MM.1S (cell line): ENCODE data around the gene PORCN.

ENCODE experiments used
- DNase-seq: peaks from one replicate; pipeline ENCODE4 v3.0.0-alpha.2; 2015
- H2AFZ ChIP-seq: fragments of 300-600 bp; sonication (generic); 2 replicates; pipeline ENCODE4 v1.6.0; 2016; ENCODE audit warnings: antibody characterized with exemption, low read length
- H3F3A ChIP-seq: fragments of 300-600 bp; sonication (generic); 2 replicates; pipeline ENCODE4 v1.6.1; 2016; ENCODE audit warnings: mild to moderate bottlenecking, antibody characterized with exemption, low read length, moderate library complexity, mixed read lengths; ENCODE audit not compliant: insufficient read depth
- H3K27ac ChIP-seq: fragments of 300-600 bp; sonication (generic); 2 replicates; pipeline ENCODE4 v1.5.1; 2016; ENCODE audit warnings: mild to moderate bottlenecking, low read length
- H3K27me3 ChIP-seq: fragments of 300-600 bp; sonication (generic); replicated peaks from 2 replicates; pipeline ENCODE4 v1.6.0; 2016; ENCODE audit warnings: low read length; ENCODE audit not compliant: insufficient read depth
- H3K36me3 ChIP-seq: fragments of 300-600 bp; sonication (generic); replicated peaks from 2 replicates; pipeline ENCODE4 v1.6.1; 2016; ENCODE audit warnings: mild to moderate bottlenecking, low read length, mixed read lengths; ENCODE audit not compliant: insufficient read depth
- H3K4me1 ChIP-seq: fragments of 300-600 bp; sonication (generic); 2 replicates; pipeline ENCODE4 v1.6.1; 2016; ENCODE audit warnings: low read length, mixed read lengths
- H3K4me2 ChIP-seq: fragments of 300-600 bp; sonication (generic); 2 replicates; pipeline ENCODE4 v1.6.0; 2016; ENCODE audit warnings: low read depth, low read length
- H3K4me3 ChIP-seq: fragments of 300-600 bp; sonication (generic); 2 replicates; pipeline ENCODE4 v1.5.1; 2016; ENCODE audit warnings: low read length, mixed read lengths
- H3K79me2 ChIP-seq: fragments of 300-600 bp; sonication (generic); 2 replicates; pipeline ENCODE4 v1.6.1; 2016; ENCODE audit warnings: mixed run types, low read length, mixed read lengths
- H3K9ac ChIP-seq: fragments of 300-600 bp; sonication (generic); 2 replicates; pipeline ENCODE4 v1.6.1; 2016; ENCODE audit warnings: low read length, mixed read lengths
- H3K9me2 ChIP-seq: fragments of 300-600 bp; sonication (generic); replicated peaks from 2 replicates; pipeline ENCODE4 v1.6.1; 2016; ENCODE audit warnings: mild to moderate bottlenecking, low read length, mixed read lengths; ENCODE audit not compliant: insufficient read depth
- H3K9me3 ChIP-seq: fragments of 300-600 bp; sonication (generic); replicated peaks from 2 replicates; pipeline ENCODE4 v1.6.1; 2016; ENCODE audit warnings: mild to moderate bottlenecking, low read length, mixed read lengths; ENCODE audit not compliant: insufficient read depth
- H4K20me1 ChIP-seq: fragments of 300-600 bp; sonication (generic); 2 replicates; pipeline ENCODE4 v1.6.1; 2016; ENCODE audit warnings: mild to moderate bottlenecking, low read length, moderate library complexity, mixed read lengths; ENCODE audit not compliant: insufficient read depth
- CTCF ChIP-seq: fragments of 300-600 bp; sonication (generic); IDR thresholded peaks from 2 replicates; pipeline ENCODE4 v1.5.1; 2016; ENCODE audit warnings: antibody characterized with exemption, low read length, mixed read lengths
- EZH2 ChIP-seq: fragments of 300-600 bp; sonication (generic); optimal IDR thresholded peaks from 2 replicates; pipeline ENCODE3; 2017; ENCODE audit warnings: low read depth, mild to moderate bottlenecking, antibody characterized with exemption, low read length, mixed read lengths
- EZH2phosphoT487 ChIP-seq: fragments of 300-600 bp; sonication (generic); IDR thresholded peaks from 2 replicates; pipeline ENCODE4 v1.6.1; 2018; ENCODE audit warnings: antibody characterized with exemption, low read length

PORCN gene

GRCh38 chrX:48497871-48498270 is 10.9 kb upstream of the PORCN start:
- Histone ChIP-seq H3K4me1 (no peaks in the 10 kb centered on the region), H3K4me2 (no peak overlapping the region), H4K20me1 (no peaks in the 10 kb centered on the region), H3K27me3 (no peaks in the 10 kb centered on the region), H3F3A (no peaks in the 10 kb centered on the region), H2AFZ (no peak overlapping the region), H3K9me3 (no peaks in the 10 kb centered on the region), H3K36me3 (no peaks in the 10 kb centered on the region), H3K9me2 (no peaks in the 10 kb centered on the region), H3K9ac (no peak overlapping the region), H3K79me2 (no peaks in the 10 kb centered on the region), H3K4me3 (no peak overlapping the region), H3K27ac (no peak overlapping the region)
- TF ChIP-seq CTCF (no peak), EZH2phosphoT487 (no peak), EZH2 (no peak)
- no peak for DNase-seq

- Histone ChIP-seq H3K27me3 (no peaks in the 10 kb centered on the region), H3K9ac (no peak overlapping the region), H3K4me2 (no peak overlapping the region), H3K4me3 (no peak overlapping the region), H3K9me3 (no peaks in the 10 kb centered on the region), H3K79me2 (no peaks in the 10 kb centered on the region), H2AFZ (no peak overlapping the region), H3K36me3 (no peaks in the 10 kb centered on the region), H3K4me1 (no peaks in the 10 kb centered on the region), H3K9me2 (no peaks in the 10 kb centered on the region), H3F3A (no peaks in the 10 kb centered on the region), H3K27ac (no peak overlapping the region), H4K20me1 (no peaks in the 10 kb centered on the region)
- no peak for DNase-seq
- no peak for TF ChIP-seq CTCF
- no peak for TF ChIP-seq EZH2phosphoT487
- no peak for TF ChIP-seq EZH2
These were observed 10.4 kb upstream of the PORCN start for GRCh38 chrX:48498374-48498809.

DNA sequence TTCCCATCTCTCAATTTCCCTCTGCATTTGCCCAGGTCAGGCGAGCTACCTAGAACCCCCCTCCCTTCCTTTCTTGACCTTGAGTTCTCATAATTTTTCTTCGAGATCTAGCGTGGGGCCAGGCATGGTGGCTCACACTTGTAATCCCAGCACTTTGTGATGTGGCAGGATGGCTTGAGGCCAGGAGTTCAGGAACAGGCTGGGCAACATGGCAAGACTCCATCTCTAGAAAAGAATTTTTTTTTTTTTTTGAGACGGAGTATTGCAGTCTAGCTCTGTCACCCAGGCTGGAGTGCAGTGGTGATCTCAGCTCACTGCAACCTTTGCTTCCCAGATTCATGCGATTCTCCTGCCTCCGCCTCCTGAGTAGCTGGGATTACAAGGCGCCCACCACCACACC is 4.5 kb upstream of the PORCN start:
- Histone ChIP-seq H3K9me2 (no peaks in the 10 kb centered on the region), H3K79me2 (no peaks in the 10 kb centered on the region), H3K27ac (no peak overlapping the region), H3K4me1 (no peaks in the 10 kb centered on the region), H4K20me1 (no peaks in the 10 kb centered on the region), H3K27me3 (no peaks in the 10 kb centered on the region), H3K9me3 (no peaks in the 10 kb centered on the region), H3K4me2 (no peak overlapping the region), H3F3A (no peaks in the 10 kb centered on the region), H3K9ac (no peak overlapping the region), H3K36me3 (no peaks in the 10 kb centered on the region), H3K4me3 (no peak overlapping the region), H2AFZ (no peak overlapping the region)
- TF ChIP-seq EZH2phosphoT487, result no peak
- TF ChIP-seq CTCF, result no peak
- TF ChIP-seq EZH2, result no peak
- no peak for DNase-seq

- H3K4me2 ChIP-seq, result no peak overlapping the region
- no peaks in the 10 kb centered on the region for H3K79me2 ChIP-seq
- no peak for DNase-seq
These were observed 3.3 kb upstream of the PORCN start for GRCh38 chrX:48505481-48505880.

More at GRCh38 chrX:48505481-48505880, 3.3 kb upstream of the PORCN start:
- TF ChIP-seq CTCF, result no peak
- TF ChIP-seq EZH2phosphoT487, result no peak
- TF ChIP-seq EZH2, result no peak
- Histone ChIP-seq H3F3A (no peaks in the 10 kb centered on the region), H3K4me1 (no peaks in the 10 kb centered on the region), H2AFZ (no peak overlapping the region), H3K27me3 (no peaks in the 10 kb centered on the region), H3K27ac (no peak overlapping the region), H4K20me1 (no peaks in the 10 kb centered on the region), H3K9me3 (no peaks in the 10 kb centered on the region), H3K9ac (no peak overlapping the region), H3K4me3 (no peak overlapping the region), H3K36me3 (no peaks in the 10 kb centered on the region), H3K9me2 (no peaks in the 10 kb centered on the region)
